Neural progenitor cell (in vitro differentiated cells): Measurements from ENCODE around the gene LKAAEAR1.

Experiments
- EZH2 ChIP-seq: fragments of 200-600 bp; sonication (generic); IDR thresholded peaks from 2 replicates; pipeline ENCODE4 v1.6.1; 2017; ENCODE audit warnings: antibody characterized with exemption, mild to moderate bottlenecking, moderate library complexity
- EZH2phosphoT487 ChIP-seq: fragments of 200-600 bp; sonication (generic); IDR thresholded peaks from 2 replicates; pipeline ENCODE4 v1.6.1; 2017; ENCODE audit warnings: antibody characterized with exemption
- TF ChIP-seq, protein P1 (sequence below): fragments of 200-600 bp; sonication (generic); IDR thresholded peaks from 2 replicates; pipeline ENCODE4 v1.5.1; 2017; ENCODE audit warnings: antibody characterized with exemption, mild to moderate bottlenecking

GRCh38 chr20:64065974-64066343 lies 18.2 kb downstream of the LKAAEAR1 start:
- TF ChIP-seq, protein P1, sequence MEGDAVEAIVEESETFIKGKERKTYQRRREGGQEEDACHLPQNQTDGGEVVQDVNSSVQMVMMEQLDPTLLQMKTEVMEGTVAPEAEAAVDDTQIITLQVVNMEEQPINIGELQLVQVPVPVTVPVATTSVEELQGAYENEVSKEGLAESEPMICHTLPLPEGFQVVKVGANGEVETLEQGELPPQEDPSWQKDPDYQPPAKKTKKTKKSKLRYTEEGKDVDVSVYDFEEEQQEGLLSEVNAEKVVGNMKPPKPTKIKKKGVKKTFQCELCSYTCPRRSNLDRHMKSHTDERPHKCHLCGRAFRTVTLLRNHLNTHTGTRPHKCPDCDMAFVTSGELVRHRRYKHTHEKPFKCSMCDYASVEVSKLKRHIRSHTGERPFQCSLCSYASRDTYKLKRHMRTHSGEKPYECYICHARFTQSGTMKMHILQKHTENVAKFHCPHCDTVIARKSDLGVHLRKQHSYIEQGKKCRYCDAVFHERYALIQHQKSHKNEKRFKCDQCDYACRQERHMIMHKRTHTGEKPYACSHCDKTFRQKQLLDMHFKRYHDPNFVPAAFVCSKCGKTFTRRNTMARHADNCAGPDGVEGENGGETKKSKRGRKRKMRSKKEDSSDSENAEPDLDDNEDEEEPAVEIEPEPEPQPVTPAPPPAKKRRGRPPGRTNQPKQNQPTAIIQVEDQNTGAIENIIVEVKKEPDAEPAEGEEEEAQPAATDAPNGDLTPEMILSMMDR, result no peak
- TF ChIP-seq EZH2, result no peak
- TF ChIP-seq EZH2phosphoT487, result no peak
